ENCODE measurements around the gene CARHSP1. TPM values are rescaled to one million over a fixed set of nuclear protein-coding genes. Genes with fewer than 3 reads are reported as not detected.

CARHSP1 gene
- total and polyA plus RNA-seq, 4 donors = 68.4 to 148 (median 102) TPM

DNA sequence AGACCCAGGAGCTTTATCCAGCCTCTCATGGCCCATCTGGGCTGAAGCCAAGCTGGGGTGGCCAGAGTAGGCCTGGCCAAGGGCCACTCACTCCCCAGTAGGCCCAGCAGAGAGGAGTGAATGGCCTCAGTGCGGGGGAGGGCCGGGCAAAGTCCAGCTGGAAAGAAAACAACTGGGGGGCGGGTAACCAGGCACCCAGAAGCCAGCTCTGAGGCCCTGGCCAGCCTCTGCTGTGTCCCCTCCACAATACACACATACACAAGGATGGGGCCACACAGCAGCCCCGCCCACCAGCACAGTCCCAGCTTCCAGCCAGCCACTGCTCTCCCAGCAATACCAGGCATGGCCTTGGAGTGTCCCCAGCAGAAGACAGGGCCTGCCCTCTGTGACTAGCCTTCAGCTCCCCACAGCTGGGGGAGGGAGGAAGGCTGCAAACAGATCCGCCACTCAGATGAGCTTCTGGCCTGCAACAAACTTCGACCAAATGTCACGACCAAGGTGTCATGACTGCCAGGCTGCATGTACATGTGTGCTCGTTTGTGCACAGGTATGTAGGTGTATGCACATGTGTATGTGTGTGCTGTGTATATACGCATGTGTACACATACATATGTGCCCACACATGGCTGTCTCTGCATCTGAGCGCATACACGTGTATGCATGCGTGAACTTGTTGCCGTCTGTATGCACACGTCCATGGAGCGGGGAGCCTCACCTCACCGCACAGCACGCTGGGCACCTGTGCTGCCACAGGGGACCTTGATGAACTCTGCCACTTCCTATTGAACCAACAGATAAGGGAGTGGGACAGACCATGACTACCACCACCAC lies 5.0 kb downstream of the CARHSP1 start:
- peak overlapping the region in 1 of 2 donors; percentile 75 for H3K27ac ChIP-seq (ENCODE audit: low read depth in 1 of 2, low read length in 1 of 2)
- H3K27me3 ChIP-seq (ENCODE audit: control insufficient read depth in 3 of 3, insufficient read depth in 3 of 3, low read length in 2 of 3) = no peaks in the 10 kb centered on the region
- TF ChIP-seq, protein P1, sequence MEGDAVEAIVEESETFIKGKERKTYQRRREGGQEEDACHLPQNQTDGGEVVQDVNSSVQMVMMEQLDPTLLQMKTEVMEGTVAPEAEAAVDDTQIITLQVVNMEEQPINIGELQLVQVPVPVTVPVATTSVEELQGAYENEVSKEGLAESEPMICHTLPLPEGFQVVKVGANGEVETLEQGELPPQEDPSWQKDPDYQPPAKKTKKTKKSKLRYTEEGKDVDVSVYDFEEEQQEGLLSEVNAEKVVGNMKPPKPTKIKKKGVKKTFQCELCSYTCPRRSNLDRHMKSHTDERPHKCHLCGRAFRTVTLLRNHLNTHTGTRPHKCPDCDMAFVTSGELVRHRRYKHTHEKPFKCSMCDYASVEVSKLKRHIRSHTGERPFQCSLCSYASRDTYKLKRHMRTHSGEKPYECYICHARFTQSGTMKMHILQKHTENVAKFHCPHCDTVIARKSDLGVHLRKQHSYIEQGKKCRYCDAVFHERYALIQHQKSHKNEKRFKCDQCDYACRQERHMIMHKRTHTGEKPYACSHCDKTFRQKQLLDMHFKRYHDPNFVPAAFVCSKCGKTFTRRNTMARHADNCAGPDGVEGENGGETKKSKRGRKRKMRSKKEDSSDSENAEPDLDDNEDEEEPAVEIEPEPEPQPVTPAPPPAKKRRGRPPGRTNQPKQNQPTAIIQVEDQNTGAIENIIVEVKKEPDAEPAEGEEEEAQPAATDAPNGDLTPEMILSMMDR (IDR thresholded peaks at IDR 0.05; ENCODE audit: control extremely low read depth, extremely low read depth) = no peak
- DNase-seq = no peak
- H3K9ac ChIP-seq (ENCODE audit: insufficient read depth in 1 of 2, low read length in 2 of 2) = no peak overlapping the region
- no peak overlapping the region for H3K4me3 ChIP-seq
- peaks cover 0 to 9% (median 5%) of the 10 kb centered on the region in 4 donors for H3K36me3 ChIP-seq (ENCODE audit: control insufficient read depth in 4 of 4, insufficient read depth in 4 of 4, low read length in 4 of 4)
- ATAC-seq (ENCODE audit: insufficient read depth, low FRiP score) = no peak
- 73 to 79% methylated on average over 17 of the region's 17 CpGs for WGBS, 2 donors
- H3K9me3 ChIP-seq (ENCODE audit: control insufficient read depth in 4 of 4, insufficient read depth in 3 of 4, low read length in 3 of 4) = no peaks in the 10 kb centered on the region
- H3K4me1 ChIP-seq (ENCODE audit: control insufficient read depth in 5 of 5, insufficient read depth in 5 of 5, low read length in 5 of 5) = peaks cover 0 to 45% (median 13%) of the 10 kb centered on the region in 5 donors

DNA sequence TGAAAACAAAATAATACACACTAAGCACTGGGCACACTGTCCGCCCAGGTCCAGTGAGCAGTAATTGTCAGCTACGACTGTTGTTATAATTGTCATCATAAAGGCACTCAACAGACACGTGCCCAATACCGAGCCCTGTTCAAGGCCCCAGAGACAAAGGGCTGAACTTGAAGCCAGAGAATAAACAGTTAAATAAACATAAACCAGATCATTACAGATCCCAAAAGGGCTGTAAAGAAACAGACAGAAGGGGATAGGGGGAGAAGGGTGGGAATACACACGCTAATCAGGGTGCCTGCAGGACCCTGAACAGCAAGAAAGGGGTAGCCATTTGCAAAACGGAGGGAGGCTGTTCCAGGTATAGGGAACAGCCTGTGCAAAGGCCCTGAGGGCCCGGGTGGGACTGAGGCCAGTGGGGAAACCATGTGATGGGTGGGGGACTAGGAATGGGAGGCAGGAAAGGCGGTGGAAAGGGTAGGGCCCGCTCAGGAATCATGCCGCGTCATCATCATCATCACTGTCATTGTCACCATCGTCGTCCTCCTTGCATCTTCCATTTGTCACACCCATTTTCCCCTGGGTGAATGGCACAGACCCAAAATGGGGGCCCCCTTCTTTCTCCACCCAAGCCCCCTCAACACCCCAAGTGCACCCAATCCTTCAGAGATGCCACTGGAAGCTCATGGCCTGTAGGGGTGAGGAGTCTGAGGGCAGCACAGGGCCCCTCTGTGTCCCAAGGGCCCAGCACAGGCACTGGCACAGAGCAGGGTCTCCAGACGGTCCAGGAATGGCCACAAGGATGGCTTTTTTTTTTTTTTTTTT lies 6.3 kb downstream of the CARHSP1 start:
- Histone ChIP-seq H3K27ac (ENCODE audit: low read depth in 1 of 2, low read length in 1 of 2) (peak overlapping the region in 1 of 2 donors; percentile 75), H3K9ac (ENCODE audit: insufficient read depth in 1 of 2, low read length in 2 of 2) (no peak overlapping the region), H3K27me3 (ENCODE audit: control insufficient read depth in 3 of 3, insufficient read depth in 3 of 3, low read length in 2 of 3) (no peaks in the 10 kb centered on the region), H3K4me3 (no peak overlapping the region), H3K9me3 (ENCODE audit: control insufficient read depth in 4 of 4, insufficient read depth in 3 of 4, low read length in 3 of 4) (no peaks in the 10 kb centered on the region), H3K4me1 (ENCODE audit: control insufficient read depth in 5 of 5, insufficient read depth in 5 of 5, low read length in 5 of 5) (peaks cover 0 to 51% (median 13%) of the 10 kb centered on the region in 5 donors), H3K36me3 (ENCODE audit: control insufficient read depth in 4 of 4, insufficient read depth in 4 of 4, low read length in 4 of 4) (peaks cover 0 to 18% (median 12%) of the 10 kb centered on the region in 4 donors)
- 75 to 91% methylated on average over 14 of the region's 14 CpGs for WGBS, 2 donors
- TF ChIP-seq, protein P1 (IDR thresholded peaks at IDR 0.05; ENCODE audit: control extremely low read depth, extremely low read depth) = no peak
- DNase-seq (no peak), ATAC-seq (ENCODE audit: insufficient read depth, low FRiP score) (no peak)

DNA sequence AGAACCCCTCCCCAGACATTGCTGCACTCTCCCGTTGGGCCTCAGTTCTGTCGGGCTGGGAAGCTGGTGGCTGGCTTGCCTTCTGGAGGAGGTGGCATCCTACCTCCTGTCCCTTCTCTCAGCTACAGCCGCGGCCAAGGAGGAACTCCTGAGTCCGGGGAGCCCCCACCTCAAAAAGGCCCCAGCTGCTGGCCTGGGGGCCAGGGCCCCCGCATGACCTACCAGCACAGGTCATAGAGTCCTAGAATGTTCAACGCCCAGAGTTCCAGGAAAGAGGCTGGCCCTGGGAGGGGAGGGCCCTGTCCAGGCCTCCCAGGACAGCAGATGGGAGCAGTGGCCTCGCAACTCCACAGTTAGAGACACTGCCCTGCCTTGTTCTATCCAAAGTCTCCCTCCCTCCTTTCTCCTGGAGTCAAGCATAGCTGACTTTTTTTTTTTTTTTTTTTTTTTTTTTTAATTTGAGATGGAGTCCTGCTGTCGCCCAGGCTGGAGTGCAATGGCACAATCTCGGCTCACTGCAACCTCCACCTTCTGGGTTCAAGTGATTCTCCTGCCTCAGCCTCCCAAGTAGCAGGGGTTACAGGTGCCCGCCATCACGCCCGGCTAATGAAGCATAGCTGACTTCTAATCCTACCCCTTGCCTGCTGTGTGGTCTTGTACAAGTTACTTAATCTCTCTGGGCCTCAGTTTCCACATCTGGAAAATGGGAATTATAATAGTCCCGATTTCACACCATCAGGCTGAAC lies 7.1 kb downstream of the CARHSP1 start:
- 68% methylated on average over 14 of the region's 14 CpGs for WGBS, 2 donors
- ATAC-seq (ENCODE audit: insufficient read depth, low FRiP score) = no peak

More for the DNA sequence above, 7.1 kb downstream of the CARHSP1 start:
- Histone ChIP-seq H3K36me3 (ENCODE audit: control insufficient read depth in 4 of 4, insufficient read depth in 4 of 4, low read length in 4 of 4) (peaks cover 0 to 21% (median 15%) of the 10 kb centered on the region in 4 donors), H3K27ac (ENCODE audit: low read depth in 1 of 2, low read length in 1 of 2) (peak overlapping the region in 1 of 2 donors; percentile 84), H3K4me3 (no peak overlapping the region), H3K4me1 (ENCODE audit: control insufficient read depth in 5 of 5, insufficient read depth in 5 of 5, low read length in 5 of 5) (peaks cover 0 to 51% (median 13%) of the 10 kb centered on the region in 5 donors), H3K27me3 (ENCODE audit: control insufficient read depth in 3 of 3, insufficient read depth in 3 of 3, low read length in 2 of 3) (no peaks in the 10 kb centered on the region), H3K9me3 (ENCODE audit: control insufficient read depth in 4 of 4, insufficient read depth in 3 of 4, low read length in 3 of 4) (no peaks in the 10 kb centered on the region), H3K9ac (ENCODE audit: insufficient read depth in 1 of 2, low read length in 2 of 2) (no peak overlapping the region)
- DNase-seq = peak; percentile 39 to 67 (median 50)
- TF ChIP-seq, protein P1 (IDR thresholded peaks at IDR 0.05; ENCODE audit: control extremely low read depth, extremely low read depth) = no peak

Measured in lung (tissue), 12 donors.